Thoracic aorta endothelial cell (primary cell): ENCODE results near the gene SLC28A1. TPM values are rescaled to one million over a fixed set of nuclear protein-coding genes. Genes with fewer than 3 reads are reported as not detected.

Experiments used
- small RNA-seq: library from RNA; depleted of rRNA; stranded (forward); fragments of <200 nt; gene quantifications from one replicate; pipeline ENCODE3, GENCODE V24; 2012
- total RNA-seq: library from RNA; depleted of rRNA; stranded (reverse); fragments of >200 nt; gene quantifications from 2 replicates; pipeline ENCODE4 v1.2.3, GENCODE V29; 2012

SLC28A1 gene
- not detected in 2 replicates for total RNA-seq

GRCh38 chr15:84883916-84884781, at the start of gene SLC28A1:
Gene SLC28A1 (plus strand): TSS chr15:84884662. CDS start chr15:84887761, 3,099 bp downstream.

GRCh38 chr15:84981711-84982300, 97.3 kb downstream of the SLC28A1 start, which contains the start of gene PDE8A:
Gene PDE8A (plus strand): TSS chr15:84981856. CDS start chr15:84982163, 307 bp downstream.

Small RNAs within 50 kb of the gene (small RNA-seq; reads per million reads assigned to genes)
- gene RF00402 (not detected), gene RNU6-339P (not detected), gene RNU6-796P (not detected)

Other genes starting within 250 kb of the SLC28A1 start
- gene WDR73, start 230.4 kb upstream of the SLC28A1 start, total RNA-seq: 30.7 and 38.3 TPM in 2 replicates
- gene NMB, start 226.5 kb upstream of the SLC28A1 start, total RNA-seq: 4.4 and 4.5 TPM in 2 replicates
- gene SEC11A, start 168.5 kb upstream of the SLC28A1 start, total RNA-seq: 227 and 228 TPM in 2 replicates
- gene ZNF592, start 136.1 kb upstream of the SLC28A1 start, total RNA-seq: 13.3 and 15.9 TPM in 2 replicates
- 20.1 and 31.9 TPM in 2 replicates for gene ALPK3, start 67.3 kb upstream of the SLC28A1 start, total RNA-seq
- 39.6 and 45.7 TPM in 2 replicates for gene PDE8A, start 97.2 kb downstream of the SLC28A1 start, total RNA-seq